HG03097 (cell line): ENCODE measurements around the gene LRRC19.

Experiments used
- ATAC-seq: cut with Tn5 transposase; IDR thresholded peaks from one replicate; pipeline ENCODE4 v1.9.1; 2021; ENCODE audit not compliant: unreplicated experiment, low FRiP score

The LRRC19 gene, protein sequence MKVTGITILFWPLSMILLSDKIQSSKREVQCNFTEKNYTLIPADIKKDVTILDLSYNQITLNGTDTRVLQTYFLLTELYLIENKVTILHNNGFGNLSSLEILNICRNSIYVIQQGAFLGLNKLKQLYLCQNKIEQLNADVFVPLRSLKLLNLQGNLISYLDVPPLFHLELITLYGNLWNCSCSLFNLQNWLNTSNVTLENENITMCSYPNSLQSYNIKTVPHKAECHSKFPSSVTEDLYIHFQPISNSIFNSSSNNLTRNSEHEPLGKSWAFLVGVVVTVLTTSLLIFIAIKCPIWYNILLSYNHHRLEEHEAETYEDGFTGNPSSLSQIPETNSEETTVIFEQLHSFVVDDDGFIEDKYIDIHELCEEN

DNA sequence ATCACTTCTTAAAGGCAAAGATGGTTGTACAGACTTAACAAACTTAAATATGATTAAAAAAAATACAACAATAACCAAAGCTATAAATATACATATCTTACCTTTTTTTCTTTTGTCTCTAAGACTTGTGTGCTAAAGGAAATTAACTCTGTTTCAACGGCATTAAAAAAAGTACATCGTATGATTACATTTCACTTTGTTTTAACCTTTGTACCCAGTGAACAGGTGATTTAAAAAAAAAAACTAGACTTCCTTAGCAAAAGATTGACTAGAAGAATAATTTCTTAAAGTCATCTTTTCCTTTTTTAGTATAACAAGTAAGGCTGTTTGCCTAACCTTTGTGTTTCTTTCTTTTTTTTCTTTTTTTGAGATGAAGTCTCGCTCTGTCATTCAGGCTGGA lies at the start of gene LRRC19:
Gene LRRC19, minus strand, starts transcription at position 182 of the 400 bp plus-strand sequence. CDS start 5,978 bp downstream, outside the sequence.
- ATAC-seq = no peak

GRCh38 chr9:27054841-27055240 lies 49.4 kb upstream of the LRRC19 start:
- no peak for ATAC-seq

DNA sequence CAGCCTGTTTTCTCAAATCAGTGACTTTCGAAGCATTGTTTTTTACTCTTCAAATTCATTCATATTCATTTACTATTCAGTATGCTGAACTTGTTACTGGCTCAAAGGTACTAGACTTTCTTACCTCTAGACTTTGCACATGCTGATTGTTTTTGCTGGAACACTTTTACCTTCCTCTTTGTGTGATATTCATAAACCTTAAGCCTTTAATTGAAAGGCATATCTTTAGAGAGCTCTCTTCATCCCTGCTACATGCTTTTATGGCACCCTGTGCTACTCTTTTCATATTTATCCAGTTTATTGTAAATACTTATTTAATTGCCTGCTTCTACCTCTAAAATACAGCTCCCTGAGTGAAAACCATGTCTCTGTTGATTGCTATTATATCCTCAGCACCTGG lies 48.7 kb upstream of the LRRC19 start:
- ATAC-seq = no peak

- no peak for ATAC-seq
Observed at GRCh38 chr9:27053369-27054022, 48.0 kb upstream of the LRRC19 start.

DNA sequence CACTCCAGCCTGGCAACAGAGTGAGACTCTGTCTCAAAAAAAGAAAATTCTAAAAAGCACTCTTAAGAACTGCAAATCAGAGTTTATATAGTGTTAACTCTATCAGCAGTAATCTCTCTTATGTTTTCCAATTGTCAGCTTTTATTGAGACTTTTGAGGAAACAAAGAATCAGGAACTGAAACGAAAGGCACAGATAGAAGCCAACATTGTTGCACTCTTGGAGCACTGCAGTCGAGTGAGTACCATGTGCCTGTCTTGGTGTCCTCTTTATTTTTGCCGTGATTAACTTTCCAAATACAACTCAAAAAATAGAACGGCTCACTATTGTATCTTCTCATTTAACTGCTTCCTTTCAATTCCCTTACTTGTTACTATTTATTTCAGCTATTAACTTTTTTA lies 41.7 kb upstream of the LRRC19 start:
- ATAC-seq = no peak

DNA sequence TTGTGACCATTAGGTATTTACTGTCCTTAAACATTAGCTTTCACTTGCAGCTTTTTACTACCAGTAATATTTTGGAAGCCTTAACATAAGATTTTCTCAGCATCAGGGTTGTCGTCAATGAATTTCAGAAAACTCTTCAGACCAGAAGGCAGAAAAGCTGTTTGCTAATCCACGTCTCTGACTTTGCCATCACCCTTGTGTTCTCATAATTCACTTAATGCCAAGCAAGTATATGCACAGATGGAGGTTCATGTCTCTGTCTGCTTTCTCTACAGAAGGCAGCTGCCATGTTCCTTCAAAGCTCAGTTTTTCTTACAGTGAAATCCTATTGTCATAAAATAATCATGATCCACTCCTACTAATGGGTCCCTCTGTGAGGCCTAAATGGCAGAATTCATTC lies 37.7 kb upstream of the LRRC19 start:
- ATAC-seq = no peak

- ATAC-seq = no peak
Observed at GRCh38 chr9:27042476-27042875, 37.0 kb upstream of the LRRC19 start.

- no peak for ATAC-seq
Observed at GRCh38 chr9:27041746-27042145, 36.3 kb upstream of the LRRC19 start.

GRCh38 chr9:27037499-27037898 lies 32.0 kb upstream of the LRRC19 start:
- ATAC-seq = no peak

GRCh38 chr9:27033815-27034403 lies 28.4 kb upstream of the LRRC19 start:
- peak; percentile 82 for ATAC-seq

- ATAC-seq = no peak
Observed at GRCh38 chr9:27029186-27029585, 23.7 kb upstream of the LRRC19 start.

DNA sequence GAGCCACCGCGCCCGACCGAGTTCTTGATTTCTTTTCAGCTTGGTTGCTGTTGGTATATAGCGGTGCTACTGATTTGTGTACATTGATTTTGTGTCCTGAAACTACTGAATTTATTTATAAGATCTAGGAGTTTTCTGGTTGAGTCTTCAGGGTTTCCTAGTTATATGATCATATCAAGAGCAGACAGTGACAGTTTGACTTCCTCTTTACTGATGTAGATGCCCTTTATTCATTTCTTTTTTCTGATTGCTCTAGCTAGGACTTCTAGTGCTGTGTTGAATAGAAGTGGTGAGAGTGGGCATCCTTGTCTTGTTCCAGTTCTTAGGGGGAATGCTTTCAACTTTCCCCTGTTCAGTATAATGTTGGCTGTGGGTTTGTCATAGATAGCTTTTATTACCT lies 17.4 kb upstream of the LRRC19 start:
- no peak for ATAC-seq

DNA sequence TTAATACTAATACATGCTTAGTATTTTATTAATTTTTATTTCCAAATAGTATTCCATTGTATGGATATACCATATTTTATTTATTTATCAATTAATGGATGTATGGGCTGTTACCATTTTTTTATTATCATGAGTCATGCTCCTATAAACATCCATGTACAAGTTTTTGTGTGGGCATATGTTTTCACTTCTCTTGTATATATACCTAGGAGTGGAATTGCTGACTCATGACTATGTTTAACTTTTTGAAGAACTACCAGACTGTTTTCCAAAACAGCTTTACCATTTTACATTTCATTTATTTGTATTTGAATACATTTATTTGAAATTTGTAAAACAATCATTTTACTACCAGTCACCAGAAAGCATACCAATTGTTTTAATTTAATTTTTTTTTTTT lies 14.1 kb upstream of the LRRC19 start:
- ATAC-seq = no peak

- no peak for ATAC-seq
Observed at GRCh38 chr9:27003426-27004077, 1.9 kb downstream of the LRRC19 start.

GRCh38 chr9:26995810-26996209 lies 9.7 kb downstream of the LRRC19 start:
- no peak for ATAC-seq

GRCh38 chr9:26983340-26983739 lies 22.1 kb downstream of the LRRC19 start:
- ATAC-seq = peak; percentile 69

DNA sequence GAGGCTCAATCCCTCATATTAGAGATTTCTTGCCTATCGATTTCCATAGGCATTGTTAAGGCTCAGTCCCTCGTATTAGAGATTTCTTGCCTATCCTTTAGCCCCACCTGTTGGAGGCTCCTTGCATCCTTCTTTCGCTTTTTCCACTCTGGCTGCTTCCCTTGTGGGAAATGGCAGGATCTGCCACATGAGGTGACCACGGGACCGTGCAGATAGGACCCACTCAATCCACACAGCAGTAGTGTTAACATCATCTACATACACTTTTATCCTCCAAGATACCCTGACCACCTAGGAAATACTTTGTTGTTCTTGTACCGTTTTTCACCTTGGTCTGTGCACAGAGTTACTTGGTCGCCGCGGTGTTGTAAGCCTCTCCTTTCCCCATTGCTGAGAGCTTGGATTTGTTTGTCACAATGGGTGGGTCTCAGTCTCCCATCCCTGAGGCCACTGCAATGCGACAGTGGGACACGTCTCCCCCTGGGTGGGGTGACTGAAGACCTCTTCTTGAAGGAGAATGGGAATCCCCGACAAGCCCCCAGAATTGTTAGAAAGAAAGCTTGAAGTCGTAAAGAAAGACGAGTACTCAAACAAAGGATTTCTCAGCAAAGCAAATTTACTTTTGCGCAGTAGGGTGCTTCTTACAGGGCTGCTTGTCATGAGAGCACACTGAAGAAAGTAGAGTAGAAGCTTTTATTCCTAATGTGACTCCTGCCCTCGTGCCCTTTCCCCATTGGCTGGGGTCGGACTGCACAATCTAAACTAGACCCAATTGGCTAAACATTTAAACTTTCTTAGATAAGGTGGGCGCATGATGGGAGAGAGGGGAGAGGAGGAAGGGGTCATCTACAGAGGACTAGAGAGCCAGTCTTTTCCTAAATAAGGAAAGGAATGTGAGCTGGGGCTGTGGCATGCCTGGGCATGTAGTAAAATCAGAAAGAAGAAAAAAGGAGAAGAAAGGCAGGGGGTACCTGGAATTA lies 29.5 kb downstream of the LRRC19 start:
- no peak for ATAC-seq

DNA sequence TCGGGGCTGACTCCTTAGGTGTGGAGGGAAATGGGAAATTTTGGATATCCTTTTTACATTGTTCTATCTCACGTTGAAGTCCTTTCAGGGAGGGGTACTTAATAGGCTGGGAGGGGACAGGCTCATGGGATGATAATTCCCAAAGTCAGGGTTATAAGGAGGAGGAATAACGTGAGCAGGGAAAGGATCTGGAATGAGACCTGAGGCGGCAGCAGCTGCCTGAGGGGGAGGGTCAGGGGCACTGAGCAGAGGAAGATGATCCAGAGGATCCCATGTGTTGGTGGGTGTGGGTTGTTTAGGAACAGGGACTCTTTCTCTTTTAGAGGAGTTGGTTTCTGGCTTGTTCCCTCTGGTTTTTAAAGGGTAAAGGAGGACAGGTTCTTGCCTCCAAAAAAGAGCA lies 30.5 kb downstream of the LRRC19 start:
- ATAC-seq = no peak

- no peak for ATAC-seq
Observed at GRCh38 chr9:26973989-26974388, 31.5 kb downstream of the LRRC19 start.

- no peak for ATAC-seq
Observed at GRCh38 chr9:26971721-26972120, 33.8 kb downstream of the LRRC19 start.
